ENCODE data around the gene LYVE1. TPM values are rescaled to one million over a fixed set of nuclear protein-coding genes. Genes with fewer than 3 reads are reported as not detected.

The LYVE1 gene
- total and polyA plus RNA-seq, 2 of the 13 experiments (the other 11 are each of a cell fraction or from before 2014, with no cell fraction given): 1.2 to 1.4 TPM

DNA sequence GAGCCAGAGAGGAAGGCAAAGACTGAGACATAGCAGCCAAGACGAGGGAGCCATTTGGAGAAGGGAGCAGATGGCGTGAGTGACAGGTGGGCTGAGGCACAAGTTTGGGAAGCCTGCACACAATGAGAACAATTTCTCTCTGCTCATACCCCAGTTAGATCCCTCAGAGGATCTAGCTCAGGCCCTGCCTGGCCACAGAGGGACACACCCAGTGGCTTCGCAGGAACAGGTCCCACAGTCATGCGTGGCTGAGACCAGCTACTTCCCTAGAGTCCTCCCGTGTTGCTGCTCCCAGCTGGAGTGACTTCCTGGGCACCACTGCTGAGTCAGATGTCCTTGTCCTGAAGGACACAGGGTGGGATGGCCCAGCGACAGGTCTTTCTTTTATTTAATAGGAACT, 33.4 kb upstream of the LYVE1 start:
- DNase-seq (ENCODE audit: low spot score) (no peak), FAIRE-seq (no peak), ATAC-seq (no peak)
- H2AFZ ChIP-seq (ENCODE audit: low read length): no peak overlapping the region
- BruUV-seq (replicated peaks): no TSS peak
- H3K79me2 ChIP-seq (ENCODE audit: insufficient read depth, low read length): no peaks in the 10 kb centered on the region
- H3K4me3 ChIP-seq (replicated peaks in 1 of 3; ENCODE audit: insufficient read depth in 1 of 3, low read depth in 2 of 3, low read length in 3 of 3): no peak overlapping the region
- H3K27ac ChIP-seq (ENCODE audit: extremely low read length, insufficient read depth, low read length): no peak overlapping the region
- no peak overlapping the region for H3K4me2 ChIP-seq (ENCODE audit: low read depth, low read length)
- H3K27me3 ChIP-seq (ENCODE audit: control insufficient read depth in 1 of 2, insufficient read depth in 2 of 2, low read length in 2 of 2): no peaks in the 10 kb centered on the region
- no peak overlapping the region for H3K9ac ChIP-seq (ENCODE audit: insufficient read depth, low read depth, low read length)
- ChIA-PET POLR2A (no interaction called here), CTCF (ENCODE audit: low intra/inter-chr PET ratio, low total read pairs) (no interaction called here)
- no peaks in the 10 kb centered on the region for H3K9me3 ChIP-seq (ENCODE audit: low read length)
- 0 out of 2 replicates have a peak, but pooled peaks have one; percentile 12 for TF ChIP-seq FOSL2 (CRISPR knock-in tag; IDR thresholded peaks at IDR 0.05)
- TF ChIP-seq SNAPC2 (CRISPR knock-in tag; IDR thresholded peaks at IDR 0.05): no peak
- no peak for TF ChIP-seq RARG (CRISPR knock-in tag; IDR thresholded peaks at IDR 0.05; ENCODE audit: low read depth)
- TF ChIP-seq SMARCC2 (IDR thresholded peaks at IDR 0.05): no peak
- H4K20me1 ChIP-seq (ENCODE audit: insufficient read depth, low read length): no peaks in the 10 kb centered on the region
- in situ Hi-C loops (cut with HindIII; ENCODE audit: extremely low pct_ligation_motif_present, low pct_unique_long_range_greater_than_20kb): no loop called here
- no peaks in the 10 kb centered on the region for H3K36me3 ChIP-seq (replicated peaks in 1 of 2; ENCODE audit: control insufficient read depth in 1 of 2, insufficient read depth in 2 of 2, low read length in 2 of 2)
- 73% methylated on average over 2 of the region's 6 CpGs for WGBS (ENCODE audit: low lambda C conversion rate)
- intact Hi-C loops (cut with micrococcal nuclease; ENCODE audit: unreplicated experiment): no loop called here
- peaks cover 66% of the 10 kb centered on the region for H3K4me1 ChIP-seq (ENCODE audit: insufficient read depth, low read length)

DNA sequence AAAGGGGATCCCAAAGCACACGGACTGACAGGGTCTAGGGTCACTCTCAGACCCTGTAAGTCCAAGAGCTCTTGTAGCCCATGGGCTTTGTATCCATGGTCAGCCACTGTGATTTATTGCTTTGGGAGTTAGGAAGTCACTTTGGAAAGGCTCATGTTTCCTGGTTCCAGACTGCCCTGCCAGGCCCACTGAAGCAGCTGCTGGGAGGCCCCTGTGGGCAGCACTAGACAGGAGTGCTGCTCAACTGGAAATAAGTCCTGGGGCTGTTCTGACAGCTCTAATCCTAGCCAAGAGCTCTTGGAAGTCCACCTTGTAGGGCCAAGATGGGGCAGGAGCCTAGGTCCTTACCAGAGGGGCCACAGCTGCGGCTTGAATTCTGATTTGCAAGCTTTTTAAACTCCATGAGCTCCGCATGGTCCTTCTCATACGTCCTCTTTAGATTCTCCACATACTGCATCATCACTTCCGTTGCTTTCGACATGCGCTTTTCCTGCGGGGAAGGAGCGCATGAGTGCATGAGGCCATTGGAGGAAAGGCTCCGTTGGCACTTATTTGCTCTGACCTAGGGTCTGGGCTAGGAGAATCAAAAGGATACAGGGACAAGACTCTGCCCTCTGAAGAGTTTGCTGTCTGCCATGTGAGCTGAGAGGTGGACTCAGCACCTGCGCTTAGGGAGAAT, 32.2 kb upstream of the LYVE1 start:
- intact Hi-C loops (cut with micrococcal nuclease; ENCODE audit: unreplicated experiment): no loop called here

More for the DNA sequence above, 32.2 kb upstream of the LYVE1 start:
- ChIA-PET POLR2A (no interaction called here), CTCF (ENCODE audit: low intra/inter-chr PET ratio, low total read pairs) (no interaction called here)
- H4K20me1 ChIP-seq (ENCODE audit: insufficient read depth, low read length): no peaks in the 10 kb centered on the region
- in situ Hi-C loops (cut with HindIII; ENCODE audit: extremely low pct_ligation_motif_present, low pct_unique_long_range_greater_than_20kb): no loop called here
- no peaks in the 10 kb centered on the region for H3K27me3 ChIP-seq (ENCODE audit: control insufficient read depth in 1 of 2, insufficient read depth in 2 of 2, low read length in 2 of 2)
- H3K4me2 ChIP-seq (ENCODE audit: low read depth, low read length): no peak overlapping the region
- no peak overlapping the region for H3K4me3 ChIP-seq (replicated peaks in 1 of 3; ENCODE audit: insufficient read depth in 1 of 3, low read depth in 2 of 3, low read length in 3 of 3)
- no peak overlapping the region for H3K9ac ChIP-seq (ENCODE audit: insufficient read depth, low read depth, low read length)
- H3K9me3 ChIP-seq (ENCODE audit: low read length): no peaks in the 10 kb centered on the region
- no peaks in the 10 kb centered on the region for H3K79me2 ChIP-seq (ENCODE audit: insufficient read depth, low read length)
- ATAC-seq (no peak), FAIRE-seq (no peak), DNase-seq (ENCODE audit: low spot score) (no peak)
- peaks cover 55% of the 10 kb centered on the region for H3K4me1 ChIP-seq (ENCODE audit: insufficient read depth, low read length)
- no peak overlapping the region for H2AFZ ChIP-seq (ENCODE audit: low read length)
- no peak for TF ChIP-seq ZNF121 (CRISPR knock-in tag; IDR thresholded peaks at IDR 0.05)
- no peak for TF ChIP-seq NR2F6 (IDR thresholded peaks at IDR 0.05)
- TF ChIP-seq NR2F6 (CRISPR knock-in tag; IDR thresholded peaks at IDR 0.05): no peak
- TF ChIP-seq CENPX (CRISPR knock-in tag; IDR thresholded peaks at IDR 0.05): no peak
- no peak for TF ChIP-seq ZFP36L1 (CRISPR knock-in tag; IDR thresholded peaks at IDR 0.05)
- no peak for TF ChIP-seq ZNF562 (CRISPR knock-in tag; IDR thresholded peaks at IDR 0.05; ENCODE audit: borderline replicate concordance)
- TF ChIP-seq, protein P1, sequence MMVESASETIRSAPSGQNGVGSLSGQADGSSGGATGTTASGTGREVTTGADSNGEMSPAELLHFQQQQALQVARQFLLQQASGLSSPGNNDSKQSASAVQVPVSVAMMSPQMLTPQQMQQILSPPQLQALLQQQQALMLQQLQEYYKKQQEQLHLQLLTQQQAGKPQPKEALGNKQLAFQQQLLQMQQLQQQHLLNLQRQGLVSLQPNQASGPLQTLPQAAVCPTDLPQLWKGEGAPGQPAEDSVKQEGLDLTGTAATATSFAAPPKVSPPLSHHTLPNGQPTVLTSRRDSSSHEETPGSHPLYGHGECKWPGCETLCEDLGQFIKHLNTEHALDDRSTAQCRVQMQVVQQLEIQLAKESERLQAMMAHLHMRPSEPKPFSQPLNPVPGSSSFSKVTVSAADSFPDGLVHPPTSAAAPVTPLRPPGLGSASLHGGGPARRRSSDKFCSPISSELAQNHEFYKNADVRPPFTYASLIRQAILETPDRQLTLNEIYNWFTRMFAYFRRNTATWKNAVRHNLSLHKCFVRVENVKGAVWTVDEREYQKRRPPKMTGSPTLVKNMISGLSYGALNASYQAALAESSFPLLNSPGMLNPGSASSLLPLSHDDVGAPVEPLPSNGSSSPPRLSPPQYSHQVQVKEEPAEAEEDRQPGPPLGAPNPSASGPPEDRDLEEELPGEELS (CRISPR knock-in tag; IDR thresholded peaks at IDR 0.05): no peak
- no peak for TF ChIP-seq CEBPB (IDR thresholded peaks at IDR 0.05; ENCODE audit: borderline replicate concordance, low read depth, low read length)
- TF ChIP-seq FOXO1 (CRISPR knock-in tag; IDR thresholded peaks at IDR 0.05): no peak
- no peak for TF ChIP-seq PHB2 (IDR thresholded peaks at IDR 0.05; ENCODE audit: partially characterized antibody)
- no peak overlapping the region for H3K27ac ChIP-seq (ENCODE audit: extremely low read length, insufficient read depth, low read length)
- no peaks in the 10 kb centered on the region for H3K36me3 ChIP-seq (replicated peaks in 1 of 2; ENCODE audit: control insufficient read depth in 1 of 2, insufficient read depth in 2 of 2, low read length in 2 of 2)
- BruUV-seq (replicated peaks): no TSS peak
- 83% methylated on average over 11 of the region's 11 CpGs for WGBS (ENCODE audit: low lambda C conversion rate)

Data from HepG2 (cell line).